Stimulated activated CD4-positive, alpha-beta T cell treated with anti-CD3 and anti-CD28 coated beads, Interleukin-1b, Interleukin-23, amount 100 ng/mL, for 24 hours (primary cell): ENCODE measurements around the gene SLX9.

ENCODE experiments used
- DNase-seq, 4 experiments: peaks; one replicate each; pipeline ENCODE4 v3.0.0-alpha.2; 2020; ENCODE audit warnings: low read depth in 4 of 4, low spot score in 1 of 4

Gene SLX9

GRCh38 chr21:44929242-44929798 is 10.5 kb upstream of the SLX9 start:
- DNase-seq, result no peak

GRCh38 chr21:44929799-44930542 is 9.9 kb upstream of the SLX9 start:
- DNase-seq, result no peak

GRCh38 chr21:44930543-44930981 is 9.3 kb upstream of the SLX9 start:
- no peak for DNase-seq

GRCh38 chr21:44931137-44931500 is 8.7 kb upstream of the SLX9 start:
- no peak for DNase-seq

GRCh38 chr21:44931501-44932407 is 8.1 kb upstream of the SLX9 start:
- DNase-seq, result no peak

GRCh38 chr21:44932408-44933181 is 7.2 kb upstream of the SLX9 start:
- peak in 1 of 4 experiments; percentile 57 for DNase-seq

GRCh38 chr21:44933199-44933917 is 6.5 kb upstream of the SLX9 start:
- no peak for DNase-seq

GRCh38 chr21:44933918-44934260 is 5.9 kb upstream of the SLX9 start:
- no peak for DNase-seq

GRCh38 chr21:44934276-44934675 is 5.6 kb upstream of the SLX9 start:
- no peak for DNase-seq

GRCh38 chr21:44934797-44935532 is 4.9 kb upstream of the SLX9 start:
- DNase-seq, result no peak

GRCh38 chr21:44935533-44935927 is 4.3 kb upstream of the SLX9 start:
- no peak for DNase-seq

- no peak for DNase-seq
These were observed 877 bp upstream of the SLX9 start for GRCh38 chr21:44938772-44939531.

- DNase-seq, result no peak
These were observed 345 bp downstream of the SLX9 start for GRCh38 chr21:44940116-44940631.

- no peak for DNase-seq
These were observed 1.7 kb downstream of the SLX9 start for GRCh38 chr21:44941567-44941966.

- DNase-seq, result no peak
These were observed 2.7 kb downstream of the SLX9 start for GRCh38 chr21:44942566-44942965.

- no peak for DNase-seq
These were observed 3.3 kb downstream of the SLX9 start for GRCh38 chr21:44943005-44943685.

GRCh38 chr21:44943686-44944550 is 4.1 kb downstream of the SLX9 start:
- DNase-seq, result no peak

- no peak for DNase-seq
These were observed 4.8 kb downstream of the SLX9 start for GRCh38 chr21:44944596-44944995.
